Measurements from ENCODE around the gene FAM98C.

FAM98C gene

GRCh38 chr19:38453596-38453995, 50.7 kb downstream of the FAM98C start:
- TF ChIP-seq FOXP2 (optimal IDR thresholded peaks at IDR 0.05; ENCODE audit: borderline replicate concordance, extremely low read depth, extremely low read length, insufficient read depth), result no peak
- no peak for TF ChIP-seq TAF1 (IDR thresholded peaks at IDR 0.05; ENCODE audit: borderline replicate concordance, insufficient read depth, low read length)
- no peak for TF ChIP-seq SIN3A (IDR thresholded peaks at IDR 0.05; ENCODE audit: borderline replicate concordance, insufficient read depth, low read length)
- TF ChIP-seq POLR2AphosphoS5 (IDR thresholded peaks at IDR 0.05; ENCODE audit: low read depth, low read length), result no peak
- TF ChIP-seq REST (IDR thresholded peaks at IDR 0.05; ENCODE audit: insufficient read depth in 1 of 2, low read depth in 2 of 2, low read length in 2 of 2), result no peak

GRCh38 chr19:38455031-38455430, 52.1 kb downstream of the FAM98C start:
- no peak for TF ChIP-seq FOXP2 (optimal IDR thresholded peaks at IDR 0.05; ENCODE audit: borderline replicate concordance, extremely low read depth, extremely low read length, insufficient read depth)
- TF ChIP-seq REST (IDR thresholded peaks at IDR 0.05; ENCODE audit: insufficient read depth in 1 of 2, low read depth in 2 of 2, low read length in 2 of 2), result peak; percentile 90 to 97

GRCh38 chr19:38457202-38457601, 54.3 kb downstream of the FAM98C start:
- TF ChIP-seq TAF1 (IDR thresholded peaks at IDR 0.05; ENCODE audit: borderline replicate concordance, insufficient read depth, low read length), result no peak
- TF ChIP-seq SIN3A (IDR thresholded peaks at IDR 0.05; ENCODE audit: borderline replicate concordance, insufficient read depth, low read length), result no peak
- TF ChIP-seq POLR2AphosphoS5 (IDR thresholded peaks at IDR 0.05; ENCODE audit: low read depth, low read length), result no peak
- no peak for TF ChIP-seq REST (IDR thresholded peaks at IDR 0.05; ENCODE audit: insufficient read depth in 1 of 2, low read depth in 2 of 2, low read length in 2 of 2)
- TF ChIP-seq FOXP2 (optimal IDR thresholded peaks at IDR 0.05; ENCODE audit: borderline replicate concordance, extremely low read depth, extremely low read length, insufficient read depth), result no peak

GRCh38 chr19:38457690-38458405, 55.0 kb downstream of the FAM98C start:
- TF ChIP-seq FOXP2 (optimal IDR thresholded peaks at IDR 0.05; ENCODE audit: borderline replicate concordance, extremely low read depth, extremely low read length, insufficient read depth) (no peak), SIN3A (IDR thresholded peaks at IDR 0.05; ENCODE audit: borderline replicate concordance, insufficient read depth, low read length) (no peak), POLR2AphosphoS5 (IDR thresholded peaks at IDR 0.05; ENCODE audit: low read depth, low read length) (no peak), REST (IDR thresholded peaks at IDR 0.05; ENCODE audit: insufficient read depth in 1 of 2, low read depth in 2 of 2, low read length in 2 of 2) (no peak), TAF1 (IDR thresholded peaks at IDR 0.05; ENCODE audit: borderline replicate concordance, insufficient read depth, low read length) (no peak)
